COLO668 (cell line): ENCODE results near the gene SGTA.

Experiments used
- DNase-seq: peaks from one replicate; lab custom pipeline; 2025; ENCODE audit not compliant: unreplicated experiment; lab: John Stamatoyannopoulos, UW

The SGTA gene

GRCh38 chr19:2774083-2774679 is 8.9 kb downstream of the SGTA start:
- no peak for DNase-seq

GRCh38 chr19:2771786-2772674 is 11.0 kb downstream of the SGTA start:
- no peak for DNase-seq

GRCh38 chr19:2770055-2771013 is 12.7 kb downstream of the SGTA start:
- no peak for DNase-seq

- no peak for DNase-seq
Measured at GRCh38 chr19:2769218-2769617, 13.9 kb downstream of the SGTA start.

GRCh38 chr19:2768365-2769132 is 14.5 kb downstream of the SGTA start:
- DNase-seq, result no peak

GRCh38 chr19:2767688-2768087 is 15.4 kb downstream of the SGTA start:
- no peak for DNase-seq

GRCh38 chr19:2766594-2767372 is 16.3 kb downstream of the SGTA start:
- DNase-seq, result no peak

GRCh38 chr19:2765376-2765775 is 17.7 kb downstream of the SGTA start:
- DNase-seq, result no peak

- DNase-seq, result no peak
Measured at GRCh38 chr19:2764945-2765344, 18.1 kb downstream of the SGTA start.

- no peak for DNase-seq
Measured at GRCh38 chr19:2763687-2764086, 19.4 kb downstream of the SGTA start.

GRCh38 chr19:2762783-2763496 is 20.1 kb downstream of the SGTA start:
- no peak for DNase-seq

GRCh38 chr19:2761876-2762782 is 20.9 kb downstream of the SGTA start:
- DNase-seq, result no peak

GRCh38 chr19:2761309-2761677 is 21.8 kb downstream of the SGTA start:
- DNase-seq, result no peak

- DNase-seq, result no peak
Measured at GRCh38 chr19:2759965-2760364, 23.1 kb downstream of the SGTA start.

- DNase-seq, result no peak
Measured at GRCh38 chr19:2759362-2759761, 23.7 kb downstream of the SGTA start.

- no peak for DNase-seq
Measured at GRCh38 chr19:2758601-2759313, 24.3 kb downstream of the SGTA start.
